Activated naive CD8-positive, alpha-beta T cell treated with anti-CD3 and anti-CD28 coated beads, Interleukin-2, amount 10 ng/mL, durations not matched to agents 7 days and 5 days (primary cell): ENCODE measurements around the gene INTS1. TPM values are rescaled to one million over a fixed set of nuclear protein-coding genes. Genes with fewer than 3 reads are reported as not detected.

Experiments used
- ATAC-seq: fragments of 150-1000 bp; cut with Tn5 transposase; one replicate; pipeline ENCODE4 v1.10.0; 2021; ENCODE audit warnings: low read depth, moderate library complexity
- POLR2A ChIA-PET: fragments of 350-600 bp; sonication (Branson Sonifier 250); formaldehyde crosslinking; loops from one replicate; lab custom pipeline; 2021; ENCODE audit warnings: antibody characterized with exemption; lab: Charles Lee
- DNase-seq: peaks from one replicate; pipeline ENCODE4 v3.0.0; 2021
- H3K27ac Mint-ChIP-seq: one replicate; pipeline ENCODE4 v1.8.0; 2022; ENCODE audit warnings: mild to moderate bottlenecking, mixed read lengths
- H3K27me3 Mint-ChIP-seq: one replicate; pipeline ENCODE4 v1.8.0; 2022; ENCODE audit warnings: mild to moderate bottlenecking, moderate library complexity, mixed read lengths
- H3K36me3 Mint-ChIP-seq: one replicate; pipeline ENCODE4 v1.8.0; 2021; ENCODE audit warnings: mild to moderate bottlenecking, mixed read lengths
- H3K4me1 Mint-ChIP-seq: one replicate; pipeline ENCODE4 v1.8.0; 2021; ENCODE audit warnings: mixed read lengths
- H3K4me3 Mint-ChIP-seq: one replicate; pipeline ENCODE4 v1.8.0; 2022; ENCODE audit warnings: mild to moderate bottlenecking, moderate library complexity, mixed read lengths
- H3K9me3 Mint-ChIP-seq: one replicate; pipeline ENCODE4 v1.8.0; 2021; ENCODE audit warnings: mixed read lengths
- total RNA-seq, 2 experiments: library from RNA; stranded (reverse); gene quantifications; one replicate each; pipeline ENCODE4 v1.2.3, GENCODE V29; 2021

The INTS1 gene
- total RNA-seq, 2 experiments from 2014 or later = 110 to 115 TPM

DNA sequence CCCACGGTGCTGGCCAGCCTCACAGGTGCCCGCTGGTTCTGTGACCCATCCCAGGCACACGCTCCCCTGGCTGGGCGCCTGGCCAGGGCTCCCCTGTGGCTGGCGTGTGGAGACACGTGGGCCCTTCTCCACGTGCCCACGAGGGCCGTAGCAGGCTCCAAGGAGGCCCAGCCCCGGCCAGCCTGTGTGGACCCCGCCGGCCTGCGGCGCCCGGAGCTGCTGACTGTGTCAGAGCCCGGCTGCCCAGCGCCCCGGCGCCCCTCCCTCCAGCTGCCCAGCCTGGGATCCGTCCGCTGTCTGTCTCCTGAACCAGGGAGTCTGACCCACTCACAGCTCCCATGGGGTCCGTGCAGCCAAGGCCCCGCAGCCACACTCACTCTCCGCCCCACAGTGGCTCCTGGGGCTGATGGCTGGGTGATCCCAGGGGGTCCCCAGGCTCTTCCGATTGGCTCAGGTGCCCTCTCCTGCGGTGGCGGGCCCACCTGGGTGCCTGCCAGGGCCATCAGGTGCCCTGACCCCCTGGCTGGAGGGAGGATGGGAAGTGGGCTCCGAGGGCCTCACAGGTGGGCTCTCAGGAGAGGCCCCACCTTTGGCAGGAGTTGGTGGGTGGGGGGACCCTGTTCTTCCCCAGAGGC, 42.2 kb upstream of the INTS1 start:
- no peak for ATAC-seq
- Mint-ChIP-seq H3K9me3 (no peaks in the 10 kb centered on the region), H3K4me3 (no peak overlapping the region), H3K27ac (no peak overlapping the region), H3K36me3 (no peaks in the 10 kb centered on the region), H3K27me3 (no peaks in the 10 kb centered on the region), H3K4me1 (peaks cover 3% of the 10 kb centered on the region)
- no peak for DNase-seq
- POLR2A ChIA-PET = interaction anchor here (0.5 kb wide), 1 partner anchor 22 kb away, joined by 3 read pairs; no protein-coding TSS in a partner anchor

DNA sequence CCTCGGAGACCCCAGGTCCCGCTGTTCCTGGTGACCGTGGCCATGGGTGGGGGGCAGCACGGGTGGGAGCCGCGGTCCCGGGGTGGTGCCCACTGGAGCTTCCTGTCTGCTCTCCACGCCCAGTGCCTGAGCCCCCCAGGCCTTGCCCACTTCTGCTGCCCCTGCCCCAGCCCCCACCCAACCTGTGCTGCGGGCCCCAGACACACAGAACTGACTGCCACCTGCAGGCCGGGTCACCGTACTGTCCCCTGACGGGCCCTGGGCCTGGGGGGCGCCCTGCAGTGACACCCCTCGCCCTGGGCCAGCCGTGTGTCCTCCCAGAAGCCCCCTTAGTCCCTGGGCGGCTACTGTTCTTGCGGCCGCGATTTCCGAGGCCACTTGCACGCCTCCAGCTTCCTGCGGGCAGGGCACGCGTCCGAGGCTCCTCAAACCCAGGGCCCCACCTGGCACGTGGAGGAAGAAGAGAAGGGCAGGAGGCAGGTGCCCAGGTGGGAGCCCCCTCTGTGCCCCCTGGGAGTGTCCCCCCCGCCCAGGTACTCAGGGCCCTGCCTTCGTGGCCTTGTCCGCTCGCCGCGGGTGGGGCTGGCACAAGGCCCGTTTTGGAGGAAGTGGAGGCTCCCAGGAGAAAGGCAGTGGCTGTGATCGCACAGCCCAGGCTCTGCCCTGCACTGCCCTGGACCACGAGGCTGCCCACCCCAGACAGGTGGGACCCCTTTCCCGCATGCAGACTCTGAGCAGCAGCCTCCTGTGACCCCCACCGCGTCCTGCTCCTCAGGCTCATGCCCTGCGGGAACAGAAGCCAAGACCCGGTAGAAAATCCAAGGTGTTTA, 41.4 kb upstream of the INTS1 start:
- Mint-ChIP-seq H3K4me1 (peaks cover 3% of the 10 kb centered on the region), H3K4me3 (no peak overlapping the region), H3K27me3 (no peaks in the 10 kb centered on the region), H3K9me3 (no peaks in the 10 kb centered on the region), H3K36me3 (no peaks in the 10 kb centered on the region), H3K27ac (no peak overlapping the region)
- ATAC-seq (no peak), DNase-seq (no peak)
- POLR2A ChIA-PET = interaction anchor here (0.5 kb wide), 1 partner anchor 23 kb away, joined by 3 read pairs; no protein-coding TSS in a partner anchor

DNA sequence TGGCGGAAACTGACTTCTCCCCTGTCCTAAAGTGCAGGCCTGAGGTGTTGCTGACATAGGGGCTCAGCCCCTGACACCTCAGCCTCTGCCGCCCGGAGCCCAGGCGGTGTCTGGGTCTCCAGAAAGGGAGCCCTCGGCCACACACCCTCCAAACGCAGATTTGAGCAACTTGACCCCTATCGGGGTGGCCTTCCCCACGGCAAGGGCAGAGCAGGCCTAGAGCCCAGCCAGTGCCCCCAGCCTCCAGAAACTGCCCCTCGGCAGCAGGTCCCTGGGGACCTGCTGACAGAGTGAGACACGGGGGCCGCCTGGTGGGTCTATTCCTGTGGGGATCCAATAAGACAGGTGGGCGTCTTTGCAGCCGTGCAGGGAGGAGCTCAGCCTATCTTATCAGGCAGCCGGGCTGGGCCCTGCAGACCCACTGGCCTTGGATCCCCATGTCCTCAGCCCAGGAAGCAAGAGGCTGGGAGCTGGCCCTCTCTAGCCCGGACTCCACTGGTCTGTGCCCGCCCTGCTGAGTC, 40.8 kb upstream of the INTS1 start:
- H3K27me3 Mint-ChIP-seq = no peaks in the 10 kb centered on the region
- POLR2A ChIA-PET = no interaction called here
- no peak for DNase-seq
- no peak for ATAC-seq
- H3K36me3 Mint-ChIP-seq = no peaks in the 10 kb centered on the region
- H3K4me3 Mint-ChIP-seq = no peak overlapping the region
- peaks cover 3% of the 10 kb centered on the region for H3K4me1 Mint-ChIP-seq
- no peak overlapping the region for H3K27ac Mint-ChIP-seq
- no peaks in the 10 kb centered on the region for H3K9me3 Mint-ChIP-seq

DNA sequence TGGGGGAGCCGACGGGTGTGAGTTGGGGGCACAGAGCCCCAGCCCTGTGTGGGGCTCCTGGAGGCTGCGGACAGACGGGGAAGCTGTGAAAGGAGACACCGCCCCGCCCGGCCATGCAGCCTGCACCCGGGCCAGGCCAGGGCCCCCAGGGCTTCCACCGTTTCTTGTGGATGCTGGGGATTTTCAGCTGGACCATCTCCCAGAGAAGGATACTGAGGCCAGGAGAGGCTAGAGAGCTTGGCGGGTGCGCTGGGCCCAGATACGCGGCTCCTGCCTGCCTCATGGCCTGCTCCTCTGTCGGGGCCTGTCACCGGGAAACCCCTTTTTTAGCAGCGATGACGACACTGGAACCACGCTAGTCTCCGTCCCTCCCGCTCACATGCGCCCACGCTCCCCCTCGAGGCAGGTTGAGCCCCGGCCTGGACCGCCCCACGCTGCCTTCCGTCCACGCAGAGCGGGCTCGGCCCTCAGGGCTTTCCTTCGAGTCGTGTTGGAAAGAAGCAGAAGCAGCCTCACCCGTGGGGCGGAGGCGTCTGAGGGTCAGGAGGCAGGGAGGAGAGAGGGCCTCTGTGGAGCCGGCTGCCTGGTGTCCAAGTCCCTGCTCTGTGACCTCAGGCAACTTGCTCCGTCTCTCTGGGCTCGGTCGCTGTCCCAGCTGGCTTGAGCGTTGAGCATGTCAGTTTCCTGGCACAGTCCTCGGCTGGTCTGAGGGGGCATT, 40.1 kb upstream of the INTS1 start:
- DNase-seq = no peak
- POLR2A ChIA-PET = no interaction called here
- H3K9me3 Mint-ChIP-seq = no peaks in the 10 kb centered on the region
- peaks cover 3% of the 10 kb centered on the region for H3K4me1 Mint-ChIP-seq
- no peak overlapping the region for H3K4me3 Mint-ChIP-seq
- no peaks in the 10 kb centered on the region for H3K27me3 Mint-ChIP-seq
- no peak overlapping the region for H3K27ac Mint-ChIP-seq
- H3K36me3 Mint-ChIP-seq = no peaks in the 10 kb centered on the region
- ATAC-seq = no peak

DNA sequence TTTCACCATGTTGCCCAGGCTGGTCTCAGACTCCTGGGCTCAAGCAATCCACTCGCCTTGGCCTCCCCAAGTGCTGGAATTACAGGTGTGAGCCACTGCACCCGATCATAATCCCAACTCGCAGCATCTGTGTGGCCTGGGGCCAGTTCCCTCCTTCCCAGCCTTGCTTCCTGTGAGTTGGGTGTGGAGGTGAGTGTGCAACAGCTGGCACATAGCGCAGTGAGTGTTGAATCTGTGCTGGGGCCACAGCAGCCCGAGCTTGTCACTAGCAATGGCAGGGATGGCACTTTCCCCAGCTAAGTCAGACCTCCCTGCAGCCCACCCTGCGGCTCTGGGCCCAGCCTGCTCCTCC, 39.6 kb upstream of the INTS1 start:
- no peak overlapping the region for H3K27ac Mint-ChIP-seq
- POLR2A ChIA-PET = interaction anchor here (1.4 kb wide), 1 partner anchor 9 kb away, joined by 3 read pairs; no protein-coding TSS in a partner anchor
- no peaks in the 10 kb centered on the region for H3K36me3 Mint-ChIP-seq
- peaks cover 3% of the 10 kb centered on the region for H3K4me1 Mint-ChIP-seq
- no peak overlapping the region for H3K4me3 Mint-ChIP-seq
- H3K27me3 Mint-ChIP-seq = no peaks in the 10 kb centered on the region
- DNase-seq (no peak), ATAC-seq (no peak)
- no peaks in the 10 kb centered on the region for H3K9me3 Mint-ChIP-seq

DNA sequence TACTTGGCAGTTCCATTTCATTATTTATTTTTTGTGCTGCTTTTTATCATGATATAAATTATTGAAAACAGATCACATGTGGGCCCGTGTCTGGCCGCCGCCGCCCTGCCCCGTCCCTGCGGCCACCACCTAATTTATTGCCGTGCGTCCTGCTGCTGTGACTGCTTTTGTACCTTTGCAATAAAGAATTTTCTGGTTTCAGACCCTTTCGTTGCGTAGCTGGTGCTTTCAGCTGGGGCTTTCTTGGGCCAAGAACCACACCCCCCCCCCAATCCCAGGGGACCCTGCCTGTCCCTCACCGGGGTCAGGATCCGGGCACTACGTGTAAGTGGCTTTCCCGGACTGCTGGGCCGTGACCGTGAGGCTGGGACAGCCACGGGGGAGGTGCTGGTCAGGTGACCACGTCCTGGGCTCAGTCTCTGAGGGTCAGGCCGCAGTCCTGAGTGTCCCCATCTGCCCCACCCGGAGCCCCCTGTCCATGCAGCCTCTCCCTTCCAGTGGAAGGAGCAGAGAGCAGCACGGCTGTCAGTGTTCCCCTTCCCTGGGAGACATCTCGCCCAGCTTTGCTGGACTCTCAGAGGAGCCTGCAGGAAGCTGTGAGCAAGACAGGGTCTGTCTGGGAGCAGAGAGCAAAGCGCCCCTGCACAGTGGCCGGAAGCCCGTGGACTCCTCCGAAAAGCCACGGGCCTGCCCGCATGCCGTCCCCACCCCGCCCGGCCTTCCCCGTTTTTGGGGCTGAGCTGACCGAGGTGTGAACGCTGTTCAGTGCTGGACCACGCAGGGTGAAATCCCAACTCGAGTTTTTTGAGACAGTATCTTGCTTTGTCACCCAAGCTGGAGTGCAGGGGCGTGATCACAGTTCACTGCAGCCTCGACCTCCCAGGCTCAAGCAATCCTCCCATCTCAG, 38.9 kb upstream of the INTS1 start:
- POLR2A ChIA-PET = interaction anchor here (1.4 kb wide), 1 partner anchor 9 kb away, joined by 3 read pairs; no protein-coding TSS in a partner anchor
- no peaks in the 10 kb centered on the region for H3K9me3 Mint-ChIP-seq
- H3K36me3 Mint-ChIP-seq = no peaks in the 10 kb centered on the region
- ATAC-seq (no peak), DNase-seq (no peak)
- no peak overlapping the region for H3K4me3 Mint-ChIP-seq
- H3K4me1 Mint-ChIP-seq = no peaks in the 10 kb centered on the region
- no peaks in the 10 kb centered on the region for H3K27me3 Mint-ChIP-seq
- no peak overlapping the region for H3K27ac Mint-ChIP-seq

DNA sequence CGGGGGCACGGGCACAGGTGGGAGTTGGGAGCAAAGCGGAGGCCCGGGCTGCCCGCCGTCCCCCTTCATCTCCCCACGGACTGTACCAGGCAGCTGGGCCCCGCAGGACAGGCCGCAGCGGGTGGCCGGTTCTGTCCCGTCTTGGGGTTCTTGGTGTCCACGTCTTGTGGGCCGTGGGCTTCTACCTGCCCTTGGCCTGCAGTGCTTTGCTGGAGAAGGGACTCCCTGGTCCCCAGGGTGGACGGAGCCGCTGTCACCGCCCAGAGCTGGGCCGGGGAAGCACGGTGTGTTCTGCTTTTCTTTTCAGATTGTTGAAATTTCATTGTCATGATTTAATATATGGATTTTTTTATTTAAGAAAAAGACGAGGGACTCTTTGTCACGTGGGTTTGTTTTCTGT, 38.1 kb upstream of the INTS1 start:
- ATAC-seq (no peak), DNase-seq (no peak)
- no peaks in the 10 kb centered on the region for H3K36me3 Mint-ChIP-seq
- POLR2A ChIA-PET = interaction anchor here (1.4 kb wide), 1 partner anchor 8 kb away, joined by 3 read pairs; no protein-coding TSS in a partner anchor
- H3K27ac Mint-ChIP-seq = no peak overlapping the region
- no peaks in the 10 kb centered on the region for H3K27me3 Mint-ChIP-seq
- H3K4me1 Mint-ChIP-seq = no peaks in the 10 kb centered on the region
- H3K4me3 Mint-ChIP-seq = no peak overlapping the region
- H3K9me3 Mint-ChIP-seq = no peaks in the 10 kb centered on the region

DNA sequence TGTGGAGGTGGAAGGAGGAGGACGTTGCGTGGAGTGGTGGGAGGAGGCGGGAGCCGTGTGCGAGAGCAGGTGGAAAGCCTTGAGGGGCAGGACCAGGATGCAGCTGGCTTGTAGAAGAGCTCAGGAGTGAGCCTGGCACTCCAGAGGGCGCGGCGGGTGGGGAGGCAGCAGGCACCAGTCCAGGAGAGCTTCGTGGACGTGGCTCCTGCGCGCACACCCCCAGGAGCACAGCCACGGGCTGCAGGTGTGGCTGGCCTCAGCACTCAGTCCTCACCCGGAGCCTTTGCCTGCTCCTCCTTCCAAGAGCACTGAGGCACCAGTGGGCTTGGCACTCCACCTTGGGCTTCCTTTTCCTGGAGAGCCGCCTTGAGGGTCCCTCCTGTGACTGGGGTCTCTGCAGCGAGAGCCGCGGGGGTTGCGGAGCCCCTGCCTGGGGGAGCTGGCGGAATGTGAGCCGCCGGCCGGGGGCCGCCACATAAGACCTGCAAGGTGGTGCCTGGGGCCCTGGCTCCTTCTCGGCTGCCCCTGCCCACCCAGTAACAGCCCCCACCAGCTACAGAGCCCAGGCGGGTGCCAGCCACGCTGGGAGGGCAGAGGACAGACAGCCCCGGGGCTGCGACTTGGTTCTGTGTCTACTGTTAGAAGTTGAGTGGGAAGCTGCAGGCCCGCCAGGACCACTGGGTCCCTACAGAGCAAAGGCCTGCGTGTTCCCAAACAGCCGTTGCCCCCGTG, 37.4 kb upstream of the INTS1 start:
- H3K27ac Mint-ChIP-seq = no peak overlapping the region
- ATAC-seq = no peak
- H3K9me3 Mint-ChIP-seq = no peaks in the 10 kb centered on the region
- DNase-seq = no peak
- no peaks in the 10 kb centered on the region for H3K27me3 Mint-ChIP-seq
- no peak overlapping the region for H3K4me3 Mint-ChIP-seq
- POLR2A ChIA-PET = no interaction called here
- no peaks in the 10 kb centered on the region for H3K4me1 Mint-ChIP-seq
- no peaks in the 10 kb centered on the region for H3K36me3 Mint-ChIP-seq

DNA sequence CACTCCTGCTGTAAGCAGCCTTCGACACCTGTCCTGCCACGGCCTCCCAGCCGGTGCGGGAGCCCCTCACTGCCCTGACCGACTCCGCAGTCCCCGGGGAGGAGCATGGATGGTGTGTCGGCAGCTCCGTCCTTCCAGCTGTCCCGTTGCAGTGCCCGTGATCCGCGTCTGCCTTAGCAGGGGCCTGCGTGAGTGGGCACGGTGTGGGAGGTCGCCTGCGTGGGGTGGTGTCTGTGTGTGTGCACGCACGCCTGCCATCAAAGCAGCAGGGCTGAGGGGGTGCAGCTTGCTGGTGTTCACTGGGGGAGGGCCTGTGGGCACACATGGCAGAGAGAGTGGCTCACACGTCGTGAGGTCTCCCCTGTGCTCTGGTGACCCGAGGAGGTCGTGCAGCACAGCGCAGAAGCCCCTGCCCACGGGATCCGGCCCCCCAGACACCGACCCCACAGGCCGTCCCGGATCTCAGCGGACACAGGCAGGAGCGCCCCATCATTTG, 36.6 kb upstream of the INTS1 start:
- no peaks in the 10 kb centered on the region for H3K4me1 Mint-ChIP-seq
- no peak overlapping the region for H3K4me3 Mint-ChIP-seq
- ATAC-seq (no peak), DNase-seq (no peak)
- H3K9me3 Mint-ChIP-seq = no peaks in the 10 kb centered on the region
- POLR2A ChIA-PET = no interaction called here
- no peak overlapping the region for H3K27ac Mint-ChIP-seq
- H3K27me3 Mint-ChIP-seq = no peaks in the 10 kb centered on the region
- no peaks in the 10 kb centered on the region for H3K36me3 Mint-ChIP-seq

DNA sequence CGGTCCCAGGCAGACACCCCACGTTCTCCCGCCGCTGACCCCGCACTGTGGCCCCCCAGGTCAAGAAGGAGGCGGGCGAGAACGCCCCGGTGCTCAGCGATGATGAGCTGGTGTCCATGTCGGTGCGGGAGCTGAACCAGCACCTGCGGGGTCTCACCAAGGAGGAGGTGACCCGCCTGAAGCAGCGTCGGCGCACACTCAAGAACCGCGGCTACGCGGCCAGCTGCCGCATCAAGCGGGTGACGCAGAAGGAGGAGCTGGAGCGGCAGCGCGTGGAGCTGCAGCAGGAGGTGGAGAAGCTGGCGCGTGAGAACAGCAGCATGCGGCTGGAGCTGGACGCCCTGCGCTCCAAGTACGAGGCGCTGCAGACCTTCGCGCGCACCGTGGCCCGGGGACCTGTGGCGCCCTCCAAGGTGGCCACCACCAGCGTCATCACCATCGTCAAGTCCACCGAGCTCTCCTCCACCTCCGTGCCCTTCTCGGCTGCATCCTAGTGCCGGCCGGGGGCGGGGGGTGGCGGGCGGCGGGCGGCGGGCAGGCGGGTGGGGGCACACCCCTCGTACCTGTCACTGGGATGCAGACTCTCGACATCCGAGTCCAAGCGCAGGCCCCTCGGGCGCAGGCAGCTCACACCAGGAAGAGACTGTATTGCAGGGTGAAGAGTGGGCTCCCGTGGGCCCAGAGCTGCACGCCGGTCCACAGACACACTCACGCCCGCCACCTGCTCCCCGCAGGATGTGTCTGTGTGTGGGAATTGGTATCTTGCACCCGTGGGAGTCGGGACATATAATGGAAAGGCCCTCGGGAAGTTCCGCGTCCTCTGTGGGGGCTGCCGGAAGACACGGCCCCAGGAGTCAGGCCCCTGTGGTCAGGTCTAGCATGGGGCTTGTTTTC, 35.9 kb upstream of the INTS1 start:
- no peak for ATAC-seq
- Mint-ChIP-seq H3K4me1 (no peaks in the 10 kb centered on the region), H3K36me3 (no peaks in the 10 kb centered on the region), H3K27ac (no peak overlapping the region), H3K27me3 (no peaks in the 10 kb centered on the region), H3K9me3 (no peaks in the 10 kb centered on the region), H3K4me3 (no peak overlapping the region)
- POLR2A ChIA-PET = interaction anchor here (0.6 kb wide), 1 partner anchor 28 kb away, joined by 4 read pairs; no protein-coding TSS in a partner anchor
- DNase-seq = no peak

DNA sequence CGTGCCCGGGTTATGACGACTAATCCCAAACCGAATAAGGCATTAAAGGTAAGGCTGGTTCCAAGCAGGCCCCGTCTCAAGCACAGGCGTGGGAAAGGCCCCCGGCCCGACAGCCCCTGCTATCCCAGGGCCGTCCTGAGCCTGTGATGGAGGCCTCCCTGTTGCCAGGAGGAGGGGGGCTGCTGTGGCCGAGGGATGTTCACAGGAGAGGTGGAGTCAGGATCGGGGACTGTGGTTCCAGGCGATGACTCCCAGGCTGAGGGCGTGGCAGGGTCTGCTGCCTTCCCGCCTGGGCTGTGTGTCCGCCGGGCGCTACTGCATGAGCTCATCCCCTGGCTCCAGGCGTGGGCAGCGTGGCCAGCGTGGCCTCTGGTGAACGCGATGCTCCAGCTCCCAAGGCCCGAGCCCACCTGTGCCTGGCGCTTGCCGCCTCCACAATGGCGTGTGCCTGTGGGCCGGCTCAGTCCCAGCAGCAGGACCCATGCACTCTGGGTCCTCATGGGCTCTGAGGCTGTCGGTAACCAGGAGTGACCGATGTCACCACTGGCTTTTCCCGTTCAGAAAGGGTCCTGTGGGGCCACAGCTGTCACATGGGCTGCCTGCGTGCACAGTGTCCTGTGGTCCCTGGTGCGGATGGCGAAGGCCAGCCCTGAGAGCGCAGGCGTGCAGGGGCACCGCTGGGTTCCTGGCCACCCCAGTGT, 35.1 kb upstream of the INTS1 start:
- POLR2A ChIA-PET = no interaction called here
- no peaks in the 10 kb centered on the region for H3K36me3 Mint-ChIP-seq

More for the DNA sequence above, 35.1 kb upstream of the INTS1 start:
- Mint-ChIP-seq H3K27me3 (no peaks in the 10 kb centered on the region), H3K4me3 (no peak overlapping the region), H3K9me3 (no peaks in the 10 kb centered on the region), H3K4me1 (no peaks in the 10 kb centered on the region), H3K27ac (no peak overlapping the region)
- ATAC-seq (no peak), DNase-seq (no peak)
